Lung microvascular endothelial cell (primary cell): ENCODE results near the gene FAM181B. TPM values are rescaled to one million over a fixed set of nuclear protein-coding genes. Genes with fewer than 3 reads are reported as not detected.
"Not testable (repeated sequence)": the region's sequence is repeated elsewhere in the genome, so short reads cannot be mapped to it uniquely, and the experiment has no call there.

Experiments
- DNase-seq, 2 donors: peaks; one replicate each; pipeline versions ENCODE4 v3.0.0 to v3.0.0-alpha.2; 2010; ENCODE audit warnings: low read depth in 2 of 2
- total RNA-seq: library from RNA; depleted of rRNA; stranded (reverse); fragments of >200 nt; gene quantifications from 2 replicates; pipeline ENCODE4 v1.2.1, GENCODE V29; 2014

Gene FAM181B
- total RNA-seq, 1 donor from 2014 or later = not detected

- DNase-seq = peak in 1 of 2 donors; percentile 12
Measured at GRCh38 chr11:82732734-82733443, 775 bp downstream of the FAM181B start.

- no peak for DNase-seq
Measured at GRCh38 chr11:82732348-82732733, 1.3 kb downstream of the FAM181B start.

DNA sequence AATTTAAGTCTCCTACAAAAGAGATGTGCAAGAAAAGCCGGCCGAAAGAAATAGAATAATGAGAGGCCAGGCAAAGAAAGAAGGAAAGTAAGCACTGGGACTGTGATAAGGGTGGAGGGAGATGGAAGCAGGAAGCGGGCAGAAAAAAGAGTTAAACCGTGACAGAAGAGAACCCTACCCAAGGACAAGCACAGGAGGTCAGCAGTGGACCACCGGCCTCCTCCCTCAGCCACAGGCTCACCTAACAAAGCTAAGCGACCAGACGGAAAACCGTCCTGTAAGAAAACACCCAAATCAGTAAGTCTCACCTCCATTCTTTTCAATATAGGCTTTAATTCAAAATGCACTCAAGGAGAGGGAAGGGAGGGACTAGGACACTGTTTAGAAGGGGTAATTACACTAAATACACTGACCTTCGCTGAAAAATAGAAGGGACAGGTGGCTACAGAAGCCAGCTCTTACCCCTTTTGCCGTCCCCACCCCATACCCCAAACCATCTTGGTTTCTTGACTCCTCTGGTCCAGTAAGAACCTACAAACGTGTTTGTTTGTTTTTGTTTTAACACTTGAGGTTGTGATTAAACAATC, 1.9 kb downstream of the FAM181B start:
- DNase-seq = no peak

DNA sequence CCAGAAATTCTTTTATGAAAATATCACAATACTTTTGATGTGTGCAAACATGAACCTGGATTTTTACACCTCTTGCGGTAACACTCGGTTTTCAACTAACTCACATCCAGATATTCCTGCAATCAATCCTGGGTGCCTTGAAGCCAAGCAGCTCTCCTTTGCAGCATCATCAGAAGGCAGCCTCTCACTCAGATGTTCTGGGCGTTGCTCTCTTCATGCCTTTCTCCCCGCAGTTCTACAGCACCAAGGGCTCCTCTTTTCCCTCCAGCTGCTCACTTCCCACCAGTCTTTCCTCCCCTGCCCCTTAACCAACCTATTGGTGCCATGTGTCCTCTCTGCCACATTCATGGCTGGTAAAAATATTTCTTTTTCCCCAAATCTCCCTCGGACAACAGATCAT, 2.9 kb downstream of the FAM181B start:
- DNase-seq = no peak

GRCh38 chr11:82730286-82730685, 3.4 kb downstream of the FAM181B start:
- DNase-seq = no peak

GRCh38 chr11:82724026-82724425, 9.6 kb downstream of the FAM181B start:
- DNase-seq = no peak

- no peak for DNase-seq
Measured at GRCh38 chr11:82722231-82722630, 11.4 kb downstream of the FAM181B start.

- DNase-seq = peak in 1 of 2 donors; percentile 45
Measured at GRCh38 chr11:82720267-82721065, 13.2 kb downstream of the FAM181B start.

DNA sequence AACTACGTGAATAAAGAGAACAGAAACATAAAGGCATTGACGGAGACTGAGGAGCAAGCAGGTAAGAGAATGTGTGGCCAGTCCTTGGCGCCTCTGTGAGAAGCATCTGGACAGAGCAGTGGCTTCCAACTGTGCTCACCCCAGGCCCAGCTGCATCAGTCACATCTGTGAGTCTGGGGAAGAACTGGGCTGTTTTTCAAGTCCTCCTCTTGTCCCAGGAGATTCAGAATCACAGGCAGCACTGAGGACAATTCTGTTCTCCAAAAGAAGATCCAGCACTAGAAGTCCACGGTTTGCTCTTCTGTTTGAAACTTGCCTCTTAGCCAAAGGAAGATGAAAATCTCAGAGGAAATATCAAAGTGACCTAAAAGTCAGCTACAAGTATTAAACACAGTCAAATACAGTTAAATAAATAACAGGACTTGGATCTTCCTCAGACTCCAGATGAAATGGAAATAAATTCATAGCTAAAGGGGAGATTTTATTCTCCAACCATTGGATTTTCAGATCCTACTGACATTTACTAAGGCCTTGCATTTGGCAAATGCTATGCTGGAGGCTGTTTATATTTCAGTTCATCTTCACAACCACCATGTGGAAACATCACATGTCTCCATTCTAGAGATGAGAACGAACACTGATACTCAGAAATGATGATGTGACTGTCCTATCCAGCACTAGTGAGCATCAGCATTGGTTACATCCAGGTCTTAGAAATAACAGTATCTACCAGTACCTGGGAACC, 14.1 kb downstream of the FAM181B start:
- no peak for DNase-seq

GRCh38 chr11:82718821-82719220, 14.8 kb downstream of the FAM181B start:
- DNase-seq = no peak

- peak; percentile 56 to 59 for DNase-seq
Measured at GRCh38 chr11:82718307-82718706, 15.4 kb downstream of the FAM181B start.

- DNase-seq = no peak
Measured at GRCh38 chr11:82714346-82715174, 19.1 kb downstream of the FAM181B start.

- no peak for DNase-seq
Measured at GRCh38 chr11:82711648-82712047, 22.0 kb downstream of the FAM181B start.

GRCh38 chr11:82703796-82704195, 29.9 kb downstream of the FAM181B start:
- DNase-seq = peak in 1 of 2 donors; percentile 16

- DNase-seq = no peak
Measured at GRCh38 chr11:82703226-82703625, 30.4 kb downstream of the FAM181B start.

- peak; percentile 43 to 56 for DNase-seq
Measured at GRCh38 chr11:82701847-82702520, 31.7 kb downstream of the FAM181B start.

DNA sequence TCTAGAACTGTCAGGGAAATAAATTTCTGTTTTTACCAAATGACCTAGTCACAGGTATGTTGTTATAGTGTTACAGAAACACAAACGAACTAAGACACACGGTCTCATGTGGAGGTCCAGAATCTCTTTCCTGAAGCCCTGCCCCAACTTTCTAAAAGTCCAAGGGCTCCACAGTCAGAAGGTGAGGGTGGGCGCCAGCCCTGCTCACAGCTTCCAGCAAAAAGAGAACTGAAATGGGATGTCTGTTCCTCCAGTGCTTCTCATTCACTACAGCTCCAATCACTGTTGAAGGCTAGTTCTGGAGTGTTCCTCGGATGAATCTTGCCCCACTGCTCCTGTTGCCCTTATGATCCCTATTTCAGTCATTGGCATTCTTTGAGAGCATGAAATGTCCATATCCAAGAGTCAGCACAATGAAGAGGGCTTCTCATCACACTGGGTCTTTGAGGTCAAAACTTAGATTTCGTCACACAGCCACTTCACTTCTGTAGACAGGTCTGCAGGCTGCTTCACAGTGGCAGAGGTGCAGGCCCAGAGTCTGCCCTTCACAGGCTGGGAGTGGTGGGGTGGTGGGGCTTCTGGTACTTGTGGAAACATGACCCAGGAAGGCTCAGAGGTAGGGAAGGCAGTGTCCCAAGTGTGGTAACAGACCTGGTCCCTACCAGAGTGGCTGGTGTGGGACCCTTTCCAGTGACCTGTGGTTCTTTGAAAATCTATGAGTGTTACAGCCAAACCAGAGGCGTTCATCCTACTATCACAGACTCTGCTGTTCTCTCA, 34.9 kb downstream of the FAM181B start:
- no peak for DNase-seq

- no peak for DNase-seq
Measured at GRCh38 chr11:82692981-82693380, 40.7 kb downstream of the FAM181B start.

DNA sequence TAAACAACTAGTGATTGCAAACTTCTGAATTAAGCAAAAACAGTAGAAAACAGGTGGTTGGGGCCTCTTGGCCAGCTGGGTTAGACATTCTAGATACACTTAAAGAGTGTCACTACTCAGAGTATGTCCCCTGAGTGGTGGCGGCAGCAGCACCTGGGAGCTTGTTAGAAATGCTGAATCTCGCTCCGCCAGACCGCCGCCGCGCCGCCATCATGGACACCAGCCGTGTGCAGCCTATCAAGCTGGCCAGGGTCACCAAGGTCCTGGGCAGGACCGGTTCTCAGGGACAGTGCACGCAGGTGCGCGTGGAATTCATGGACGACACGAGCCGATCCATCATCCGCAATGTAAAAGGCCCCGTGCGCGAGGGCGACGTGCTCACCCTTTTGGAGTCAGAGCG, 44.3 kb downstream of the FAM181B start:
- not testable (repeated sequence) for DNase-seq

DNA sequence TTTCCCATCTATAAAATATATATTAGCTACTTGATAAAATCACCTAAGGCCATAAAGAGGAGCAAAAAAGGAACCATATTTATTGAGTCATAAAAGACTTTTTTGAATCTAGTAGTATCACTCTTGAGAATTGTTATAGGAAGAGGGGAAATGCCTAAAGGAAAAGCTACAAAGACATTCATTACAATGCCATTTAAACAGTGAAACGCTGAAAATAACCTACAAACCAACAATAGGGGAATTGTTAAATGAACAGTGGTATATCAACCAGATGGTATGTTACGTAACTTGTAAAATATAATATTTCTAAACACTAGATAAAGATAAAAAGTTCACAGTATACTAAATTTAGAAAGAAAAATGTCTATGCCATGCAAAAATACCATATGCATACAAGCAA, 47.5 kb downstream of the FAM181B start:
- no peak for DNase-seq
